ENCODE results near the gene OTOG.

OTOG gene

GRCh38 chr11:17563961-17564686 is 17.1 kb downstream of the OTOG start:
- DNase-seq = no peak

- DNase-seq = no peak
Observed at GRCh38 chr11:17564687-17565042, 17.6 kb downstream of the OTOG start.

- no peak for DNase-seq
Observed at GRCh38 chr11:17568944-17569343, 21.9 kb downstream of the OTOG start.

- DNase-seq = no peak
Observed at GRCh38 chr11:17570034-17570433, 23.0 kb downstream of the OTOG start.

- no peak for DNase-seq
Observed at GRCh38 chr11:17571431-17572358, 24.6 kb downstream of the OTOG start.

- no peak for DNase-seq
Observed at GRCh38 chr11:17572359-17572690, 25.3 kb downstream of the OTOG start.

- DNase-seq = no peak
Observed at GRCh38 chr11:17572791-17573460, 25.9 kb downstream of the OTOG start.

- no peak for DNase-seq
Observed at GRCh38 chr11:17573526-17573925, 26.5 kb downstream of the OTOG start.

GRCh38 chr11:17574141-17575091 is 27.4 kb downstream of the OTOG start:
- no peak for DNase-seq

GRCh38 chr11:17575431-17576425 is 28.7 kb downstream of the OTOG start:
- no peak for DNase-seq

- no peak for DNase-seq
Observed at GRCh38 chr11:17578296-17578695, 31.2 kb downstream of the OTOG start.

GRCh38 chr11:17578958-17579357 is 31.9 kb downstream of the OTOG start:
- no peak for DNase-seq

GRCh38 chr11:17579451-17579850 is 32.4 kb downstream of the OTOG start:
- DNase-seq = no peak

- no peak for DNase-seq
Observed at GRCh38 chr11:17580271-17580670, 33.2 kb downstream of the OTOG start.

- DNase-seq = no peak
Observed at GRCh38 chr11:17581036-17581731, 34.1 kb downstream of the OTOG start.

GRCh38 chr11:17581732-17582053 is 34.6 kb downstream of the OTOG start:
- no peak for DNase-seq

- no peak for DNase-seq
Observed at GRCh38 chr11:17585911-17586695, 39.0 kb downstream of the OTOG start.

GRCh38 chr11:17588166-17588565 is 41.1 kb downstream of the OTOG start:
- no peak for DNase-seq

GRCh38 chr11:17588721-17589120 is 41.7 kb downstream of the OTOG start:
- no peak for DNase-seq

- no peak for DNase-seq
Observed at GRCh38 chr11:17590463-17590862, 43.4 kb downstream of the OTOG start.

Measured in midbrain (tissue), 1 donor.